SK-N-SH treated with all-trans-retinoic acid at 6 μM for 48 hours (cell line): ENCODE measurements around the gene SEMA6B.

Source experiments
- ATAC-seq: fragments of 200-7000 bp; cut with Tn5 transposase; 3 replicates; pipeline ENCODE4 v1.9.1; 2020; ENCODE audit warnings: mild to moderate bottlenecking, moderate library complexity
- ARNTL ChIP-seq: fragments of 450-650 bp; formaldehyde crosslinking; IDR thresholded peaks from 2 replicates; pipeline ENCODE4 v1.5.0; 2020; ENCODE audit warnings: low read depth, mild to moderate bottlenecking, moderate library complexity, borderline replicate concordance
- BACH2 ChIP-seq: fragments of 250-450 bp; sonication (Bioruptor Pico); IDR thresholded peaks from 2 replicates; pipeline ENCODE4 v1.9.0; 2021; ENCODE audit warnings: mild to moderate bottlenecking, borderline replicate concordance
- ESRRG ChIP-seq: fragments of 250-450 bp; sonication (Bioruptor Pico); IDR thresholded peaks from 2 replicates; pipeline ENCODE4 v1.6.1; 2021; ENCODE audit warnings: mild to moderate bottlenecking
- GLIS3 ChIP-seq: fragments of 250-450 bp; sonication (Bioruptor Pico); IDR thresholded peaks from 2 replicates; pipeline ENCODE4 v1.5.0; 2020; ENCODE audit warnings: mild to moderate bottlenecking, moderate library complexity
- ISL1 ChIP-seq: fragments of 250-450 bp; sonication (Bioruptor Pico); IDR thresholded peaks from 2 replicates; pipeline ENCODE4 v2.1.2; 2022; ENCODE audit warnings: mild to moderate bottlenecking, moderate library complexity
- OSR1 ChIP-seq: fragments of 250-450 bp; sonication (Bioruptor Pico); IDR thresholded peaks from 2 replicates; pipeline ENCODE4 v1.8.0; 2022; ENCODE audit warnings: moderate library complexity, mild to moderate bottlenecking, inconsistent platforms
- POU6F1 ChIP-seq: fragments of 250-450 bp; sonication (Bioruptor Pico); IDR thresholded peaks from 2 replicates; pipeline ENCODE4 v1.8.0; 2021; ENCODE audit warnings: low read depth, mild to moderate bottlenecking, moderate library complexity, borderline replicate concordance
- PPARA ChIP-seq: fragments of 250-450 bp; sonication (Bioruptor Pico); IDR thresholded peaks from 2 replicates; pipeline ENCODE4 v1.5.0; 2020; ENCODE audit warnings: mild to moderate bottlenecking, borderline replicate concordance
- RARB ChIP-seq: fragments of 250-450 bp; sonication (Bioruptor Pico); IDR thresholded peaks from 2 replicates; pipeline ENCODE4 v1.8.0; 2021; ENCODE audit warnings: mild to moderate bottlenecking, moderate library complexity
- SNAI2 ChIP-seq: fragments of 250-450 bp; sonication (Bioruptor Pico); IDR thresholded peaks from 2 replicates; pipeline ENCODE4 v1.5.0; 2020; ENCODE audit warnings: mild to moderate bottlenecking, moderate library complexity
- TCF4 ChIP-seq: fragments of 250-450 bp; sonication (Bioruptor Pico); IDR thresholded peaks from 2 replicates; pipeline ENCODE4 v1.8.0; 2021; ENCODE audit warnings: mild to moderate bottlenecking, moderate library complexity, borderline replicate concordance
- TOX ChIP-seq: fragments of 250-450 bp; sonication (Bioruptor Pico); IDR thresholded peaks from 2 replicates; pipeline ENCODE4 v1.8.0; 2021; ENCODE audit warnings: mild to moderate bottlenecking, moderate library complexity, borderline replicate concordance
- ZC3H10 ChIP-seq: fragments of 250-450 bp; sonication (Bioruptor Pico); IDR thresholded peaks from 2 replicates; pipeline ENCODE4 v1.5.1; 2021; ENCODE audit warnings: mild to moderate bottlenecking, moderate library complexity
- ZFP3 ChIP-seq: fragments of 250-450 bp; sonication (Bioruptor Pico); IDR thresholded peaks from 2 replicates; pipeline ENCODE4 v1.5.0; 2020; ENCODE audit warnings: mild to moderate bottlenecking, moderate library complexity
- ZFP30 ChIP-seq: fragments of 450-650 bp; formaldehyde crosslinking; IDR thresholded peaks from 2 replicates; pipeline ENCODE4 v1.5.0; 2022; ENCODE audit warnings: mild to moderate bottlenecking, moderate library complexity
- ZNF565 ChIP-seq: fragments of 450-650 bp; formaldehyde crosslinking; conservative IDR thresholded peaks from 2 replicates; pipeline ENCODE4 v1.5.0; 2020; ENCODE audit warnings: low read depth, mild to moderate bottlenecking, moderate library complexity
- ZNF70 ChIP-seq: fragments of 450-650 bp; formaldehyde crosslinking; IDR thresholded peaks from 2 replicates; pipeline ENCODE4 v1.5.0; 2020; ENCODE audit warnings: mild to moderate bottlenecking, moderate library complexity
- ZNF8 ChIP-seq: fragments of 450-650 bp; formaldehyde crosslinking; IDR thresholded peaks from 2 replicates; pipeline ENCODE4 v1.5.0; 2020; ENCODE audit warnings: mild to moderate bottlenecking, moderate library complexity
- TF ChIP-seq, protein P1 (sequence below): fragments of 250-450 bp; sonication (Bioruptor Pico); IDR thresholded peaks from 2 replicates; pipeline ENCODE4 v1.5.1; 2020; ENCODE audit warnings: low read depth, mild to moderate bottlenecking, moderate library complexity
- TF ChIP-seq, protein P2 (sequence below): fragments of 250-450 bp; sonication (Bioruptor Pico); IDR thresholded peaks from 2 replicates; pipeline ENCODE4 v1.8.0; 2020; ENCODE audit warnings: mild to moderate bottlenecking, moderate library complexity, borderline replicate concordance
- TF ChIP-seq, protein P3 (sequence below): fragments of 250-450 bp; sonication (Bioruptor Pico); IDR thresholded peaks from 2 replicates; pipeline ENCODE4 v1.5.1; 2021; ENCODE audit warnings: mild to moderate bottlenecking, moderate library complexity
- TF ChIP-seq, protein P4 (sequence below): fragments of 250-450 bp; sonication (Bioruptor Pico); IDR thresholded peaks from 2 replicates; pipeline ENCODE4 v1.5.0; 2020; ENCODE audit warnings: mild to moderate bottlenecking, moderate library complexity

SEMA6B gene

GRCh38 chr19:4571305-4571917, 11.9 kb upstream of the SEMA6B start:
- TF ChIP-seq POU6F1 (no peak), ZFP30 (CRISPR knock-in tag) (no peak), ZFP3 (CRISPR knock-in tag) (no peak), OSR1 (CRISPR knock-in tag) (no peak), PPARA (CRISPR knock-in tag) (no peak), RARB (CRISPR knock-in tag) (no peak), ZC3H10 (CRISPR knock-in tag) (no peak), SNAI2 (no peak), ARNTL (CRISPR knock-in tag) (no peak), ZNF565 (CRISPR knock-in tag) (no peak), ESRRG (CRISPR knock-in tag) (no peak), BACH2 (CRISPR knock-in tag) (no peak), ZNF8 (CRISPR knock-in tag) (no peak)
- TF ChIP-seq, protein P1, sequence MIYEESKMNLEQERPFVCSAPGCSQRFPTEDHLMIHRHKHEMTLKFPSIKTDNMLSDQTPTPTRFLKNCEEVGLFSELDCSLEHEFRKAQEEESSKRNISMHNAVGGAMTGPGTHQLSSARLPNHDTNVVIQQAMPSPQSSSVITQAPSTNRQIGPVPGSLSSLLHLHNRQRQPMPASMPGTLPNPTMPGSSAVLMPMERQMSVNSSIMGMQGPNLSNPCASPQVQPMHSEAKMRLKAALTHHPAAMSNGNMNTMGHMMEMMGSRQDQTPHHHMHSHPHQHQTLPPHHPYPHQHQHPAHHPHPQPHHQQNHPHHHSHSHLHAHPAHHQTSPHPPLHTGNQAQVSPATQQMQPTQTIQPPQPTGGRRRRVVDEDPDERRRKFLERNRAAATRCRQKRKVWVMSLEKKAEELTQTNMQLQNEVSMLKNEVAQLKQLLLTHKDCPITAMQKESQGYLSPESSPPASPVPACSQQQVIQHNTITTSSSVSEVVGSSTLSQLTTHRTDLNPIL: no peak
- TF ChIP-seq, protein P2, sequence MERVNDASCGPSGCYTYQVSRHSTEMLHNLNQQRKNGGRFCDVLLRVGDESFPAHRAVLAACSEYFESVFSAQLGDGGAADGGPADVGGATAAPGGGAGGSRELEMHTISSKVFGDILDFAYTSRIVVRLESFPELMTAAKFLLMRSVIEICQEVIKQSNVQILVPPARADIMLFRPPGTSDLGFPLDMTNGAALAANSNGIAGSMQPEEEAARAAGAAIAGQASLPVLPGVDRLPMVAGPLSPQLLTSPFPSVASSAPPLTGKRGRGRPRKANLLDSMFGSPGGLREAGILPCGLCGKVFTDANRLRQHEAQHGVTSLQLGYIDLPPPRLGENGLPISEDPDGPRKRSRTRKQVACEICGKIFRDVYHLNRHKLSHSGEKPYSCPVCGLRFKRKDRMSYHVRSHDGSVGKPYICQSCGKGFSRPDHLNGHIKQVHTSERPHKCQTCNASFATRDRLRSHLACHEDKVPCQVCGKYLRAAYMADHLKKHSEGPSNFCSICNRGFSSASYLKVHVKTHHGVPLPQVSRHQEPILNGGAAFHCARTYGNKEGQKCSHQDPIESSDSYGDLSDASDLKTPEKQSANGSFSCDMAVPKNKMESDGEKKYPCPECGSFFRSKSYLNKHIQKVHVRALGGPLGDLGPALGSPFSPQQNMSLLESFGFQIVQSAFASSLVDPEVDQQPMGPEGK: no peak
- TF ChIP-seq, protein P3, sequence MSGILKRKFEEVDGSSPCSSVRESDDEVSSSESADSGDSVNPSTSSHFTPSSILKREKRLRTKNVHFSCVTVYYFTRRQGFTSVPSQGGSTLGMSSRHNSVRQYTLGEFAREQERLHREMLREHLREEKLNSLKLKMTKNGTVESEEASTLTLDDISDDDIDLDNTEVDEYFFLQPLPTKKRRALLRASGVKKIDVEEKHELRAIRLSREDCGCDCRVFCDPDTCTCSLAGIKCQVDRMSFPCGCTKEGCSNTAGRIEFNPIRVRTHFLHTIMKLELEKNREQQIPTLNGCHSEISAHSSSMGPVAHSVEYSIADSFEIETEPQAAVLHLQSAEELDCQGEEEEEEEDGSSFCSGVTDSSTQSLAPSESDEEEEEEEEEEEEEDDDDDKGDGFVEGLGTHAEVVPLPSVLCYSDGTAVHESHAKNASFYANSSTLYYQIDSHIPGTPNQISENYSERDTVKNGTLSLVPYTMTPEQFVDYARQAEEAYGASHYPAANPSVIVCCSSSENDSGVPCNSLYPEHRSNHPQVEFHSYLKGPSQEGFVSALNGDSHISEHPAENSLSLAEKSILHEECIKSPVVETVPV (CRISPR knock-in tag): no peak
- no peak for ATAC-seq

- no peak for TF ChIP-seq TOX (CRISPR knock-in tag)
- no peak for TF ChIP-seq ZNF70 (CRISPR knock-in tag)
- TF ChIP-seq ZFP3 (CRISPR knock-in tag): no peak
- TF ChIP-seq ZNF565 (CRISPR knock-in tag): no peak
- no peak for TF ChIP-seq POU6F1
- TF ChIP-seq, protein P4, sequence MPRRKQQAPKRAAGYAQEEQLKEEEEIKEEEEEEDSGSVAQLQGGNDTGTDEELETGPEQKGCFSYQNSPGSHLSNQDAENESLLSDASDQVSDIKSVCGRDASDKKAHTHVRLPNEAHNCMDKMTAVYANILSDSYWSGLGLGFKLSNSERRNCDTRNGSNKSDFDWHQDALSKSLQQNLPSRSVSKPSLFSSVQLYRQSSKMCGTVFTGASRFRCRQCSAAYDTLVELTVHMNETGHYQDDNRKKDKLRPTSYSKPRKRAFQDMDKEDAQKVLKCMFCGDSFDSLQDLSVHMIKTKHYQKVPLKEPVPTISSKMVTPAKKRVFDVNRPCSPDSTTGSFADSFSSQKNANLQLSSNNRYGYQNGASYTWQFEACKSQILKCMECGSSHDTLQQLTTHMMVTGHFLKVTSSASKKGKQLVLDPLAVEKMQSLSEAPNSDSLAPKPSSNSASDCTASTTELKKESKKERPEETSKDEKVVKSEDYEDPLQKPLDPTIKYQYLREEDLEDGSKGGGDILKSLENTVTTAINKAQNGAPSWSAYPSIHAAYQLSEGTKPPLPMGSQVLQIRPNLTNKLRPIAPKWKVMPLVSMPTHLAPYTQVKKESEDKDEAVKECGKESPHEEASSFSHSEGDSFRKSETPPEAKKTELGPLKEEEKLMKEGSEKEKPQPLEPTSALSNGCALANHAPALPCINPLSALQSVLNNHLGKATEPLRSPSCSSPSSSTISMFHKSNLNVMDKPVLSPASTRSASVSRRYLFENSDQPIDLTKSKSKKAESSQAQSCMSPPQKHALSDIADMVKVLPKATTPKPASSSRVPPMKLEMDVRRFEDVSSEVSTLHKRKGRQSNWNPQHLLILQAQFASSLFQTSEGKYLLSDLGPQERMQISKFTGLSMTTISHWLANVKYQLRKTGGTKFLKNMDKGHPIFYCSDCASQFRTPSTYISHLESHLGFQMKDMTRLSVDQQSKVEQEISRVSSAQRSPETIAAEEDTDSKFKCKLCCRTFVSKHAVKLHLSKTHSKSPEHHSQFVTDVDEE (CRISPR knock-in tag): no peak
- no peak for TF ChIP-seq ARNTL (CRISPR knock-in tag)
- no peak for TF ChIP-seq RARB (CRISPR knock-in tag)
- TF ChIP-seq ZFP30 (CRISPR knock-in tag): no peak
- TF ChIP-seq BACH2 (CRISPR knock-in tag): no peak
- TF ChIP-seq OSR1 (CRISPR knock-in tag): no peak
- TF ChIP-seq GLIS3 (CRISPR knock-in tag): no peak
- TF ChIP-seq, protein P2: no peak
- TF ChIP-seq TCF4 (CRISPR knock-in tag): no peak
- no peak for TF ChIP-seq ESRRG (CRISPR knock-in tag)
- TF ChIP-seq PPARA (CRISPR knock-in tag): no peak
- TF ChIP-seq, protein P3 (CRISPR knock-in tag): no peak
- TF ChIP-seq, protein P1: no peak
- no peak for TF ChIP-seq ISL1
- ATAC-seq: no peak
Observed at GRCh38 chr19:4570916-4571304, 11.4 kb upstream of the SEMA6B start.
